Right atrium auricular region (tissue), 2 donors: ENCODE results near the gene CACUL1. TPM values are rescaled to one million over a fixed set of nuclear protein-coding genes. Genes with fewer than 3 reads are reported as not detected.
"Not testable (repeated sequence)": the region's sequence is repeated elsewhere in the genome, so short reads cannot be mapped to it uniquely, and the experiment has no call there.

Experiments used
- DNase-seq: peaks from one replicate; pipeline ENCODE4 v3.0.0-alpha.2; 2019; ENCODE audit warnings: low spot score
- H3K27ac ChIP-seq, 2 donors: fragments of 200-600 bp; sonication (generic); 1 replicate in 1 of 2; 2 replicates in 1 of 2; pipeline ENCODE4 v1.5.1; 2016 to 2019
- H3K27me3 ChIP-seq, 2 donors: fragments of 200-600 bp; sonication (generic); one replicate each; pipeline versions ENCODE4 v1.5.1 to v1.6.0; 2017 to 2019
- H3K36me3 ChIP-seq: fragments of 200-600 bp; sonication (generic); one replicate; pipeline ENCODE4 v1.5.1; 2016
- H3K4me1 ChIP-seq, 2 donors: fragments of 200-600 bp; sonication (generic); one replicate each; pipeline versions ENCODE4 v1.5.1 to v1.6.0; 2017 to 2019
- H3K4me3 ChIP-seq, 2 donors: fragments of 200-600 bp; sonication (generic); 1 replicate in 1 of 2; 2 replicates in 1 of 2; pipeline ENCODE4 v1.5.1; 2017 to 2019; ENCODE audit warnings: mild to moderate bottlenecking in 1 of 2, moderate library complexity in 1 of 2
- H3K9me3 ChIP-seq, 2 donors: fragments of 200-600 bp; sonication (generic); one replicate each; pipeline ENCODE4 v1.5.1; 2019
- total RNA-seq, 2 donors: library from RNA; depleted of rRNA; stranded (reverse); fragments of >200 nt; gene quantifications; one replicate each; pipeline ENCODE4 v1.1.0, GENCODE V29; 2016
- TF ChIP-seq, protein P1 (sequence below), 2 donors: fragments of 200-600 bp; sonication (generic); IDR thresholded peaks; one replicate each; pipeline ENCODE4 v1.5.1; 2019; ENCODE audit warnings: antibody characterized with exemption in 2 of 2

CACUL1 gene
- total RNA-seq, 2 donors from 2014 or later, result 17.2 to 17.5 TPM

DNA sequence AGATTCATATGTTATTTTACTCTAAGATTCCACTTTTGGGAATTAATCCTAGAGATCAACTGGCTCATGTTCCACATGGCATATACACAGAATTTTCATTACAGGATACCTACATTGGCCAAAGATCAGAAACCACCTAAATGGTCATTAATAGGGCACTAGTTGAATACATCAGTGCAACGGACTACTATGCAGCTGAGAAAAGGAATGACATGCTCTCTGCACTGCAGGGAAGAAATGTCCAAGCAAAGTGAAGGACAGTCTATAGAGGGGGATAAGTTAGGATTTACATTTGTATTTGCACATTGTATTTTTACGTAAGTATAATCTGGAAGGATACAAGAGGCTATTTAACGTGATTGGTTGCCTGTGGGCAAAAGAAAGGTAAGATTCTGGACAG, 91.6 kb downstream of the CACUL1 start:
- H3K27ac ChIP-seq, result no peak overlapping the region
- no peaks in the 10 kb centered on the region for H3K36me3 ChIP-seq
- DNase-seq, result no peak
- no peak overlapping the region for H3K4me3 ChIP-seq
- H3K9me3 ChIP-seq, result no peaks in the 10 kb centered on the region
- H3K27me3 ChIP-seq, result no peaks in the 10 kb centered on the region
- TF ChIP-seq, protein P1, sequence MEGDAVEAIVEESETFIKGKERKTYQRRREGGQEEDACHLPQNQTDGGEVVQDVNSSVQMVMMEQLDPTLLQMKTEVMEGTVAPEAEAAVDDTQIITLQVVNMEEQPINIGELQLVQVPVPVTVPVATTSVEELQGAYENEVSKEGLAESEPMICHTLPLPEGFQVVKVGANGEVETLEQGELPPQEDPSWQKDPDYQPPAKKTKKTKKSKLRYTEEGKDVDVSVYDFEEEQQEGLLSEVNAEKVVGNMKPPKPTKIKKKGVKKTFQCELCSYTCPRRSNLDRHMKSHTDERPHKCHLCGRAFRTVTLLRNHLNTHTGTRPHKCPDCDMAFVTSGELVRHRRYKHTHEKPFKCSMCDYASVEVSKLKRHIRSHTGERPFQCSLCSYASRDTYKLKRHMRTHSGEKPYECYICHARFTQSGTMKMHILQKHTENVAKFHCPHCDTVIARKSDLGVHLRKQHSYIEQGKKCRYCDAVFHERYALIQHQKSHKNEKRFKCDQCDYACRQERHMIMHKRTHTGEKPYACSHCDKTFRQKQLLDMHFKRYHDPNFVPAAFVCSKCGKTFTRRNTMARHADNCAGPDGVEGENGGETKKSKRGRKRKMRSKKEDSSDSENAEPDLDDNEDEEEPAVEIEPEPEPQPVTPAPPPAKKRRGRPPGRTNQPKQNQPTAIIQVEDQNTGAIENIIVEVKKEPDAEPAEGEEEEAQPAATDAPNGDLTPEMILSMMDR (IDR thresholded peaks at IDR 0.05), result no peak
- H3K4me1 ChIP-seq, result no peaks in the 10 kb centered on the region

DNA sequence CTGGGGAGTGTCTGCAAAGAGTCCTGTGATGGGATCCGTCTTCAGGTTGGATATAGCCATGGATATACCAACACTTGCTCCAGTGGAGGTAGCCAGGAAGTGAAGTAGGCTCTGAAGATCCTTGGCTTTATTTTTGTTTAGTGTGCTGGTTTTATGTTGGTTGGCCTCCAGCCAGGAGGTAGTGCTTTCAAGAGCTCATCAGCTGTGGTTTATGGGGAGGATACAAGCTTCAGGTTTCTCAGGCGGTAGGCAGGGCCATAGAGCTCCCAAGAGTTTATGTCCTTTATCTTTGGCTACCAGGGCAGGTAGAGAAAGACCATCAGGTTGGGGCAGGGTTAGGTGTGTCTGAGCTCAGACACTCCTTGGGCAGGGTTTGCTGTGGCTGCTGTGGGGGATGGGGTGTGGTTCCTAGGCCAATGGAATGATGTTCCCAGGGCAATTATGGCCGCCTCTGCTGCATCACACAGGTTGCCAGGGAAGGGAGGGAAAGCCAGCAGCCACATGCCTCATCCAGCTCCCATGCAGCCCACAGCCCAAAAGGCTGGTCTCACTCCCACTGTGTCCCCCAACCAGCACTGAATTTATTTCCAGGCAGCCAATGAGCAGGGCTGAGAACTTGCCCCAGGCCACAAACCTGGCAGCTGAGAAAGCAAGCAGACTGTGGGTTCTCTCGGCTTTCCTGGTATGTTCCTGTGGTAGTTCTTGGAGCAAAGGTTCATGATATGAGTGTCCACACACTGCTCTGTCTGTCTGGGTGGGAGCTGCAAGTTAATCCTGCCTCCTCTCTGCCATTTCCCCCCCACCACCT, 92.3 kb downstream of the CACUL1 start:
- no peaks in the 10 kb centered on the region for H3K36me3 ChIP-seq
- no peak for DNase-seq
- H3K27ac ChIP-seq, result no peak overlapping the region
- H3K4me3 ChIP-seq, result no peak overlapping the region
- no peaks in the 10 kb centered on the region for H3K27me3 ChIP-seq
- no peaks in the 10 kb centered on the region for H3K4me1 ChIP-seq
- H3K9me3 ChIP-seq, result no peaks in the 10 kb centered on the region
- TF ChIP-seq, protein P1 (IDR thresholded peaks at IDR 0.05), result no peak

- Histone ChIP-seq H3K36me3 (no peaks in the 10 kb centered on the region), H3K9me3 (no peaks in the 10 kb centered on the region), H3K4me1 (no peaks in the 10 kb centered on the region), H3K27me3 (no peaks in the 10 kb centered on the region), H3K27ac (no peak overlapping the region), H3K4me3 (no peak overlapping the region)
- TF ChIP-seq, protein P1 (IDR thresholded peaks at IDR 0.05), result no peak
- no peak for DNase-seq
Observed at GRCh38 chr10:118658762-118659161, 96.0 kb downstream of the CACUL1 start.

DNA sequence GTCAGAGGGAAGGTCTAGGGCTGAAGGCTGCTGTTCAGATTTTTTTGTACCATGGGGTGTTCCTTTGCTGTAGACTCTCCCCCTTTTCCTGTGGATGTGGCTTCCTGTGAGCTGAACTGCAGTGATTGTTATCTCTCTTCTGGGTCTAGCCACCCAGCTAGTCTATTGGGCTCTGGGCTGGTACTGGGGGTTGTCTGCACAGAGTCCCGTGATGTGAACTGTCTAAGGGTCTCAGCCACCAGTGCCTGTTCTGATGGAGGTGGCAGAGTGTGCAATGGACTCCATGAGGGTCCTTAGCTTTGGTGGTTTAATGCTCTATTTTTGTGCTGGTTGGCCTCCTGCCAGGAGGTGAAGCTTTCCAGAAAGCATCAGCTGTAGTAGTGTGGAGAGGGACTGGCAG, 96.6 kb downstream of the CACUL1 start:
- not testable (repeated sequence) for H3K4me1 ChIP-seq, H3K27me3 ChIP-seq, H3K27ac ChIP-seq, DNase-seq, H3K4me3 ChIP-seq, H3K36me3 ChIP-seq, H3K9me3 ChIP-seq

DNA sequence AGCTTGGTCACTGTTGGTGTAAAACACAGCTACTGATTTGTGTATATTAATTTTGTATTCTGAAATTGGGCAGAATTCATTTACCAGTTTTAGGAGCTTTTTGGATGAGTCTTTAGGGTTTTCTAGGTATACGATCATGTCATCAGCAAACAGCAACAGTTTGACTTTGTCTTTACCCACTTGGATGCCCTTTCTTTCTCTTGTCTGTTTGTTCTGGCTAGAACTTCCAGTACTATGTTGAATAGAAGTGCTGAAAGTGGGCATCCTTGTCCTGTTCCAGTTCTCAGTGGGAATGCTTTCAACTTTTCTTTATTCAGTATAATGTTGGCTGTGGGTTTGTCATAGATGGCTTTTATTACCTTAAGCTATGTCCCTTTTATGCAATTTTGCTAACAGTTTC, 109.5 kb downstream of the CACUL1 start:
- not testable (repeated sequence) for H3K4me1 ChIP-seq, H3K9me3 ChIP-seq, DNase-seq, H3K27ac ChIP-seq, H3K27me3 ChIP-seq, H3K4me3 ChIP-seq, H3K36me3 ChIP-seq

DNA sequence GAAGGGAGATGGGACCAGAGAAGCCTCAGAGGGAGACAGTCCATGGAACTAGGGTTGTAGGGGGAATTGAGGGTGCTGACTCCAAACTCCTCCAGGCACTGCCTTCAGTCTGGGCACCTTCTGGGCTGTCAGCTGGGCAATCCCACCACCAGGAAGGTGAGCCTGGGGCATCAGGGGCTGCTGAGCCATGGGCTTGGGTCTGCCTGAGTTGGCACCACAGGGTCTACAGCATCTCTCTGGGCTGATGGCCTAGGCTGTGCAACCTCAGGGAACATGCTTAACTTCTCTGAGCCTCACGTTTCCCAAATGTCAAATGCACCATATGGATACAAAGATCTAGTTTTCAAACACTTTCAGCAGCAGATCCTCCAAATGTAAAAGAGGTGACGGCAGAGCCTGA, 112.5 kb downstream of the CACUL1 start:
- Histone ChIP-seq H3K4me1 (no peaks in the 10 kb centered on the region), H3K36me3 (no peaks in the 10 kb centered on the region), H3K27ac (no peak overlapping the region), H3K27me3 (no peaks in the 10 kb centered on the region), H3K9me3 (no peaks in the 10 kb centered on the region), H3K4me3 (no peak overlapping the region)
- DNase-seq, result peak; percentile 56
- TF ChIP-seq, protein P1 (IDR thresholded peaks at IDR 0.05), result no peak

DNA sequence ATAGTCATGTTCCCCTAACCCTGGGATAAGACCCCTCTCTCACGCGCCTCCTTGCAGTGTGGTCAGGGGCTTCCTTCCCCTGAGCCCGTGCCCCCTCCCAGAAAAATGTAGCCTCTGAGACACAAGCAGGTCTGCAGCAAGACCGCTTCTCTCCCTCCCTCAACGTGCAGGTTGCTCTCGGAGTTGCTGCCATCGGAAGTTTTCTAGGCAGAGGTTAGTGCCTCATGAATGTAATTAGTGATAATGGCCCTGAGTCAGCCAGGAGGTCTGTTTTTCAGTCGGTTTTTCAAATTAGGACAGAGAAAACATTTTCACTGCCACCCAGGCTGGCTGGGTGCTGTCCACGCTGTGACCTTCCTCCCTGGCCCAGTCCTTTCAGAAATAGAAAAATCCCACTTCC, 116.1 kb downstream of the CACUL1 start:
- Histone ChIP-seq H3K9me3 (no peaks in the 10 kb centered on the region), H3K27me3 (no peaks in the 10 kb centered on the region), H3K27ac (no peak overlapping the region), H3K36me3 (no peaks in the 10 kb centered on the region), H3K4me3 (no peak overlapping the region), H3K4me1 (no peaks in the 10 kb centered on the region)
- peak; percentile 34 for DNase-seq
- TF ChIP-seq, protein P1 (IDR thresholded peaks at IDR 0.05), result no peak
